Kidney epithelial cell (primary cell): ENCODE data around the gene SPOCK1. TPM values are rescaled to one million over a fixed set of nuclear protein-coding genes. Genes with fewer than 3 reads are reported as not detected.
"Not testable (repeated sequence)": the region's sequence is repeated elsewhere in the genome, so short reads cannot be mapped to it uniquely, and the experiment has no call there.

Experiments
- DNase-seq: peaks from one replicate; pipeline ENCODE4 v3.0.0-alpha.2; 2010; ENCODE audit warnings: low read depth
- H3K27me3 ChIP-seq: 2 replicates; pipeline ENCODE4 v1.6.0; 2011; ENCODE audit warnings: low read length; ENCODE audit not compliant: control insufficient read depth, insufficient read depth
- H3K36me3 ChIP-seq: 2 replicates; pipeline ENCODE4 v1.5.1; 2011; ENCODE audit warnings: low read length; ENCODE audit not compliant: control insufficient read depth, insufficient read depth
- H3K4me3 ChIP-seq: 2 replicates; pipeline ENCODE4 v1.5.1; 2011; ENCODE audit warnings: low read depth, mild to moderate bottlenecking, control low read depth, low read length
- total RNA-seq: library from RNA; depleted of rRNA; stranded (reverse); fragments of >200 nt; gene quantifications from 2 replicates; pipeline ENCODE4 v1.2.3, GENCODE V29; 2015
- TF ChIP-seq, protein P1 (sequence below): IDR thresholded peaks from 2 replicates; pipeline ENCODE4 v1.5.1; 2011; ENCODE audit warnings: mild to moderate bottlenecking, moderate library complexity, low read length, control low read depth, inconsistent platforms; ENCODE audit not compliant: insufficient read depth, poor library complexity, severe bottlenecking

The SPOCK1 gene
- total RNA-seq, 1 donor from 2014 or later = 13.1 TPM

DNA sequence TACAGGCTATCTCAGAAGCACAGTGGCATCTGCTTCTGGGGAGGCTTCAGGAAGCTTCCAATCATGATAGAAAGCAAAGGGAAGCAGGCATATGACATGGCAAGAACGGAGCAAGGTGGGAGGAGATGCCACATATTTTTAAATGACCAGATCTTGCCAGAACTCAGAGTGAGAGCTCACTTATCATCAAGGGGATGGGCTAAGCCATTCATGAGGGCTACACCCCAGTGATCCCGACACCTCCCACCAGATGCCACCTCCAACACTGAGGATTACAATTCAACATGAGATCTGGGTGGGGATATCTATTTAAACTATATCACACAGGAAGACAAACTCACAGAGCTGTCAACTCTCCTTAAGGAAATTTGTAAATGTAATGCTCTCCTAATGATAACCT is 258.8 kb downstream of the SPOCK1 start:
- no peaks in the 10 kb centered on the region for H3K36me3 ChIP-seq
- H3K4me3 ChIP-seq = no peak overlapping the region
- DNase-seq = no peak
- no peaks in the 10 kb centered on the region for H3K27me3 ChIP-seq
- TF ChIP-seq, protein P1, sequence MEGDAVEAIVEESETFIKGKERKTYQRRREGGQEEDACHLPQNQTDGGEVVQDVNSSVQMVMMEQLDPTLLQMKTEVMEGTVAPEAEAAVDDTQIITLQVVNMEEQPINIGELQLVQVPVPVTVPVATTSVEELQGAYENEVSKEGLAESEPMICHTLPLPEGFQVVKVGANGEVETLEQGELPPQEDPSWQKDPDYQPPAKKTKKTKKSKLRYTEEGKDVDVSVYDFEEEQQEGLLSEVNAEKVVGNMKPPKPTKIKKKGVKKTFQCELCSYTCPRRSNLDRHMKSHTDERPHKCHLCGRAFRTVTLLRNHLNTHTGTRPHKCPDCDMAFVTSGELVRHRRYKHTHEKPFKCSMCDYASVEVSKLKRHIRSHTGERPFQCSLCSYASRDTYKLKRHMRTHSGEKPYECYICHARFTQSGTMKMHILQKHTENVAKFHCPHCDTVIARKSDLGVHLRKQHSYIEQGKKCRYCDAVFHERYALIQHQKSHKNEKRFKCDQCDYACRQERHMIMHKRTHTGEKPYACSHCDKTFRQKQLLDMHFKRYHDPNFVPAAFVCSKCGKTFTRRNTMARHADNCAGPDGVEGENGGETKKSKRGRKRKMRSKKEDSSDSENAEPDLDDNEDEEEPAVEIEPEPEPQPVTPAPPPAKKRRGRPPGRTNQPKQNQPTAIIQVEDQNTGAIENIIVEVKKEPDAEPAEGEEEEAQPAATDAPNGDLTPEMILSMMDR = no peak

DNA sequence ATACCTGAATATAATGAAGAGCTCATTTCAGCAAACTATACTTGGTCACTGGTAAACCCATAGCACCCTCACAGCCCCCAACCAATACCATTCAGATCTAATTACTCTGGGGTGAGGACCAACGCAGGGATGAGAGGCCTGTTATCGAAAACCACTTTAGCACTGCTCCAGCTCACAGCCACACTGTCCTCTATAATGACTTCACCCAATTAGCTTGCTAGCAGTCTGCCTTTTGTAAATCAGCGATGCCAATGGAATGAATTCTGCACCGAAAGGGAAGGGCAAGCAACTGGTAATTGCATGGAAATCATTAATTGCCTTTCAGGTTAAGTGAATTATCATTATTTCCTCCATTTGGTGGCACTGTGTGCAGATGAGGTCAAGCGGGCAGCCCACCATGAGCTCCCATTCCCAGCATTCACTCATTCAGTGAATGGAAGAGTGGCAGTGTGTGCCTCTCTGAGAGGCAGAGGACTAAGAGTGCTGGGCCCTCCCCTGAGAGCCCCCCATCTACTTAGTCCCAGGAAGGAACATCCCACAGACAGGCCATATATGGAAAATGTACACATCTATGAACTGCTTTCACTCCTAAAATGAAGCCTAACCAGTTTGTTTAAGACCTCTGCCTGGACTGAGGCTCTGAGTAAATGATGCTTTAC is 262.1 kb downstream of the SPOCK1 start:
- TF ChIP-seq, protein P1 = no peak
- Histone ChIP-seq H3K36me3 (no peaks in the 10 kb centered on the region), H3K4me3 (no peak overlapping the region), H3K27me3 (no peaks in the 10 kb centered on the region)
- no peak for DNase-seq

DNA sequence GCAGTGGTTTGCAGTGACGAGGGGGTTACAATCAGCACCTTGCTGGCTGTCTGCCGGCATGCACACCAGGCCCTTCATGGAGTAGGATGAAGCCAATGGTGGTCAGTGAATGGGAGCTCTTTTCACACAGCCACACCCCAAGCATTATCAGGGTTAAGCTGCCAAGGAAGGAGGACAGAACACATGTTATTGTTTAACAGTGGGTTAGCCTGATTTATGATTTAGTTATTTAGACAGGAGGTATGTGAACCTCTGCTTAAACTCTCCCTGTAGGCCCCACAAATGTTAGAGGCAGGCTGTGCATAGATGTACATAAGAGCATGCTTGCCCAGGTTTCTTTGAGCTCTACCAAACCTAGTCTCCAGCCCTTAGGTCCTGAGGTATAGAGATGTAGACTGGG is 262.9 kb downstream of the SPOCK1 start:
- Histone ChIP-seq H3K4me3 (no peak overlapping the region), H3K27me3 (no peaks in the 10 kb centered on the region), H3K36me3 (no peaks in the 10 kb centered on the region)
- TF ChIP-seq, protein P1 = no peak
- no peak for DNase-seq

DNA sequence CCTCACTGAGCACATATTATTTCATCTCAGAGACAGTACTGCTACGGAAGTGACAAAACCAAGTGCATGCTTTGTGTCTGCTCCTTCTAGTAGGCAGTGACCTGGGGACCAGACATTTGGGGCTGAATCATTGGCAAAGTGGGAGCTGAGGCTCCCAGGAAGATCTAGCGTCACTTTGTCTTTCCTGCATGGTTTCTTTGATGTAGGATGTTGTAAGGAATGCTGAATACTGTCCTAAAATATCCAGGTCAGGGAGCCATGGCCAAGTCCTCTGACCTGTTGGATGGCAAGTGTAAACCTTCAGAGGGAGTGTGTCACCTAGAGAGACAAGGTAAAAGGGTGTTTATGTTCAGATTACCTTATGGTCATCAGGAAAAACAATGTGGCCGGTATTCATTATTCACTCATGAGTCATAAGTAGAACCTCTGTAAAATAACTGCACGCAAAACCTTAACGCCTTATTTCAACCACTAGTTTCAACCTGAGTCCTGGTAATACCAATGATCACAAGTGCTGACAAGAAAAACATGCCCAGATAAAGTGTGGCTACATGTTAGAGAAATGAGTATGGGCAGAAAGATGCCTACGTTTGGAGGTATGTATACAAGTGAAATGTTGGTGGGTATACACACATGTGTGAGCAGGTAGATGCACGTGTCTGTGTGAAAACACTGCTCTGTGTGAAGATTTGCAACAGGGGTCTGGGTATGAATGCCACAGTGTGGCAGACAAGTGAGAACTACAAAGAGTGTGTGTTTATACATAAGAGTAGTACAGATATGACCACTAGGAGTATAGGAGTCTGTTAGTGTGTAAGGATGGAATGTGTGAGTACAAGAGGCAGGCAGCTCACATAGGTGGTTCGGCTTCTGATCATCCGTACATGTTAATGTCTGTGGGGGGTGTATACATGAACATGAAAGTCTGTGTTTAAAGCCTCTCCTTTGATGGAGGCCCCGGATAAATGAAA is 263.9 kb downstream of the SPOCK1 start:
- Histone ChIP-seq H3K36me3 (no peaks in the 10 kb centered on the region), H3K4me3 (no peak overlapping the region), H3K27me3 (no peaks in the 10 kb centered on the region)
- TF ChIP-seq, protein P1 = no peak
- DNase-seq = no peak

DNA sequence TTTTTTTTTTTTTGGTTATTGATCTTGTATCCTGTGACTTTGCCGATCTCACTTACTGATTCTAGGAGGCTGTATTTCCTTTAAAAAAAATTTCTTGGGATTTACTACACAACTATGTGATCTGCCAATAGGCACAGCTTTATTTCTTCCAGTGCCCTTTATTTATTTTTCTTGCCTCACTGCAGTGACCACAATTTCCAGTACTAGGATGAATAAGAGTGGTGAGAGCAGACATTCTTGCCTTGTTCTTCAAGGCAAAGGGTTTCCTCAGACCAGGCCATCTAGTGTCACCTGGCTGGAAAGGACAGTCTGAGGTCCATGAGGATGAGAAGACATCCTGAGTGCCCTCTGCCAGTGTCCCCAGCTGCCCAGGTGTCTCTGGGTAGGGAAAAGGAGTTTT is 265.4 kb downstream of the SPOCK1 start:
- no peaks in the 10 kb centered on the region for H3K27me3 ChIP-seq
- H3K36me3 ChIP-seq = no peaks in the 10 kb centered on the region
- TF ChIP-seq, protein P1 = no peak
- no peak overlapping the region for H3K4me3 ChIP-seq
- DNase-seq = no peak

DNA sequence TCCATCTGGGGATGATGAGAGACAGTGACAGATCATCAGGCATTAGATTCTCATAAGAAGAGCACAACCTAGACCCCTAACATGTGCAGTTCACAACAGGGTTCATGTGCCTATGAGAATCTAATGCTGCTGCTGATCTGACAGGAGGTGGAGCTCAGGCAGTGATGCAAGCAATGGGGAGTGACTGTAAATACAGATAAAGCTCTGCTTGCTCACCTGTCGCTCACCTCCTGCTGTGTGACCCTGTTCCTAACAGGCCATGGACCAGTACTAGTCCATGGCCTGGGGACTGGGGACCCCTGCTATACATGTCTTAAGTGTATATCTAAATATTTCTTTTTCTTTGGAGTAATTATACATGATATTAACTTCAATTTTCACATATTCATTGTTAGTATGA is 265.8 kb downstream of the SPOCK1 start:
- DNase-seq, H3K4me3 ChIP-seq, H3K36me3 ChIP-seq, H3K27me3 ChIP-seq: not testable (repeated sequence)
